Vagina (tissue), 2 donors: ENCODE data around the gene FBXL17.

Source experiments
- POLR2A ChIP-seq, 2 donors: fragments of 450-650 bp; IDR thresholded peaks; one replicate each; pipeline ENCODE4 v1.6.1; 2017; ENCODE audit warnings: antibody characterized with exemption in 2 of 2, mild to moderate bottlenecking in 2 of 2, moderate library complexity in 2 of 2
- POLR2AphosphoS5 ChIP-seq, 2 donors: sonication (generic); formaldehyde crosslinking; IDR thresholded peaks; one replicate each; pipeline ENCODE4 v1.9.0; 2017; ENCODE audit warnings: antibody characterized with exemption in 2 of 2, mild to moderate bottlenecking in 2 of 2, low read depth in 1 of 2; ENCODE audit not compliant: insufficient read depth in 1 of 2
- TF ChIP-seq, protein P1 (sequence below), 3 experiments: fragments of 450-650 bp in 2 of 3; fragments of 200-600 bp in 1 of 3; sonication (generic) in 1 of 3; IDR thresholded peaks; one replicate each; pipeline ENCODE4 v1.5.1; 2017 to 2019; ENCODE audit warnings: antibody characterized with exemption in 3 of 3, mild to moderate bottlenecking in 2 of 3, moderate library complexity in 2 of 3

GRCh38 chr5:108361771-108362170 is 20.1 kb downstream of the FBXL17 start:
- TF ChIP-seq, protein P1, sequence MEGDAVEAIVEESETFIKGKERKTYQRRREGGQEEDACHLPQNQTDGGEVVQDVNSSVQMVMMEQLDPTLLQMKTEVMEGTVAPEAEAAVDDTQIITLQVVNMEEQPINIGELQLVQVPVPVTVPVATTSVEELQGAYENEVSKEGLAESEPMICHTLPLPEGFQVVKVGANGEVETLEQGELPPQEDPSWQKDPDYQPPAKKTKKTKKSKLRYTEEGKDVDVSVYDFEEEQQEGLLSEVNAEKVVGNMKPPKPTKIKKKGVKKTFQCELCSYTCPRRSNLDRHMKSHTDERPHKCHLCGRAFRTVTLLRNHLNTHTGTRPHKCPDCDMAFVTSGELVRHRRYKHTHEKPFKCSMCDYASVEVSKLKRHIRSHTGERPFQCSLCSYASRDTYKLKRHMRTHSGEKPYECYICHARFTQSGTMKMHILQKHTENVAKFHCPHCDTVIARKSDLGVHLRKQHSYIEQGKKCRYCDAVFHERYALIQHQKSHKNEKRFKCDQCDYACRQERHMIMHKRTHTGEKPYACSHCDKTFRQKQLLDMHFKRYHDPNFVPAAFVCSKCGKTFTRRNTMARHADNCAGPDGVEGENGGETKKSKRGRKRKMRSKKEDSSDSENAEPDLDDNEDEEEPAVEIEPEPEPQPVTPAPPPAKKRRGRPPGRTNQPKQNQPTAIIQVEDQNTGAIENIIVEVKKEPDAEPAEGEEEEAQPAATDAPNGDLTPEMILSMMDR (IDR thresholded peaks at IDR 0.05), result no peak
- TF ChIP-seq POLR2A (IDR thresholded peaks at IDR 0.05) (no peak), POLR2AphosphoS5 (IDR thresholded peaks at IDR 0.05; ENCODE audit: insufficient read depth in 1 of 2, low read depth in 1 of 2) (no peak)
